ENCODE results near the gene MRPL55. TPM values are rescaled to one million over a fixed set of nuclear protein-coding genes. Genes with fewer than 3 reads are reported as not detected.

MRPL55 gene
- total RNA-seq, 1 experiment from 2014 or later, result 343 TPM

DNA sequence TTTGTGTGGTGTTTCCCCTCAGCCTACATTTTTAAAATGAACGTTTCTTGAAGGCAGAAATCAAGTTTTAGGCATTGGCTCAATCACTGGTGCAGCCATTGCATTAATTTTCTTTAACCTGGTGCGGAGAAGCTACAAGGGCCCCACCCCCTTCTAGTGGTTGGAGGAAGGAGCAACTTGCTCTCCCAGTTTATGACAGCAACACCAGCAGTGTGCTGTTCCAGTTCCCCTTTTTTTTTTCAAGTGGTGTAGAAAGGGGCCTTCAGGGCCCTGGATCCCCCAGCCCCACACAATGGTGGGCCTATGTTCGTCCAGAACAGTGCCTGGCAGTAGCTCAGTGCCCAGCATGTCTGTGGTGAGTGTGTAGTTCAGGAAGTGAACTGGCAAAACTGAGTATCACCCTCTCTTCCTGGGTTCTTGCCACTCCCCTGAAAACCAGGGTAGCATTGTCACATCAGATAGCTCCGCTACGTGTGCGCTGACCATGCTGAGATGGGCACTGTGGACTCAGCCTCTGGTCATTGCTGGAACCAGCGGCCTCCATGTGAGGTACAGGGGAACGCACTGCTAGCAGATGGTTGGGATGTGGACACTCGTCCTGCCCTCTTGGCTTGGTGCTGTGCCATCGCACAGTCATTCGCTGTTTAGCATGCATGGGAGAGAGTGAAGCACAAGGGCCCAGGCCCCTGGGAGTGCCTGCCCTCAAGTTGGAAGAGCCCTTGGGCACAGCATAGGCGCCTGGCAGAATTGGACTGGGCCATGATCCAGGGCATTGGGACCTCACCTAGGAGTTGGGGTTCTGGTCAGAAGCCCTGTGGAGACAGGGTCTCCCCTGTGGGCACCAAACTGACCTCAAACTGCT lies 19.3 kb downstream of the MRPL55 start:
- Histone ChIP-seq H3K9me2 (replicated peaks; ENCODE audit: low read length) (no peaks in the 10 kb centered on the region), H3K79me2 (ENCODE audit: low read length) (peaks cover 100% of the 10 kb centered on the region), H3K4me2 (ENCODE audit: low read length) (peak overlapping the region; percentile 3; the same call in 1 of the 2 replicates), H3K27ac (ENCODE audit: low read length) (no peak overlapping the region), H3K4me3 (ENCODE audit: low read length) (no peak overlapping the region), H3K36me3 (ENCODE audit: low read depth, low read length) (peaks cover 75% of the 10 kb centered on the region), H2AFZ (ENCODE audit: low read length) (no peak overlapping the region), H3F3A (ENCODE audit: low read length, unreplicated experiment) (peaks cover 9% of the 10 kb centered on the region), H3K4me1 (ENCODE audit: insufficient read depth, low read length) (peaks cover 75% of the 10 kb centered on the region), H3K9me3 (ENCODE audit: low read length) (no peaks in the 10 kb centered on the region), H3K27me3 (ENCODE audit: low read length) (no peaks in the 10 kb centered on the region), H4K20me1 (ENCODE audit: low read length) (peaks cover 100% of the 10 kb centered on the region), H3K9ac (ENCODE audit: low read length) (no peak overlapping the region)
- TF ChIP-seq EZH2 (IDR thresholded peaks at IDR 0.05; ENCODE audit: low read length, unreplicated experiment), result no peak
- TF ChIP-seq EZH2phosphoT487 (IDR thresholded peaks at IDR 0.05; ENCODE audit: borderline replicate concordance, low read length), result no peak
- TF ChIP-seq, protein P1, sequence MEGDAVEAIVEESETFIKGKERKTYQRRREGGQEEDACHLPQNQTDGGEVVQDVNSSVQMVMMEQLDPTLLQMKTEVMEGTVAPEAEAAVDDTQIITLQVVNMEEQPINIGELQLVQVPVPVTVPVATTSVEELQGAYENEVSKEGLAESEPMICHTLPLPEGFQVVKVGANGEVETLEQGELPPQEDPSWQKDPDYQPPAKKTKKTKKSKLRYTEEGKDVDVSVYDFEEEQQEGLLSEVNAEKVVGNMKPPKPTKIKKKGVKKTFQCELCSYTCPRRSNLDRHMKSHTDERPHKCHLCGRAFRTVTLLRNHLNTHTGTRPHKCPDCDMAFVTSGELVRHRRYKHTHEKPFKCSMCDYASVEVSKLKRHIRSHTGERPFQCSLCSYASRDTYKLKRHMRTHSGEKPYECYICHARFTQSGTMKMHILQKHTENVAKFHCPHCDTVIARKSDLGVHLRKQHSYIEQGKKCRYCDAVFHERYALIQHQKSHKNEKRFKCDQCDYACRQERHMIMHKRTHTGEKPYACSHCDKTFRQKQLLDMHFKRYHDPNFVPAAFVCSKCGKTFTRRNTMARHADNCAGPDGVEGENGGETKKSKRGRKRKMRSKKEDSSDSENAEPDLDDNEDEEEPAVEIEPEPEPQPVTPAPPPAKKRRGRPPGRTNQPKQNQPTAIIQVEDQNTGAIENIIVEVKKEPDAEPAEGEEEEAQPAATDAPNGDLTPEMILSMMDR (conservative IDR thresholded peaks at IDR 0.05; ENCODE audit: low read depth, low read length), result no peak
- no peak for DNase-seq
- intact Hi-C loops (cut with micrococcal nuclease), result loop anchor here (10.0 kb wide), 1 partner anchor 325 kb away; no protein-coding TSS in a partner anchor
- no TSS peak for BruUV-seq (replicated peaks)
- POLR2A ChIA-PET (ENCODE audit: unreplicated experiment), result interaction anchor here (0.6 to 0.7 kb wide), 2 partner anchors 12 to 1683 kb away, joined by 4 to 8 read pairs; no protein-coding TSS in a partner anchor
- CTCF ChIA-PET, result interaction anchor here (0.5 kb wide), 1 partner anchor 76 kb away, joined by 5 read pairs; the partner anchor contains the start of gene IBA57
- ATAC-seq, result no peak

DNA sequence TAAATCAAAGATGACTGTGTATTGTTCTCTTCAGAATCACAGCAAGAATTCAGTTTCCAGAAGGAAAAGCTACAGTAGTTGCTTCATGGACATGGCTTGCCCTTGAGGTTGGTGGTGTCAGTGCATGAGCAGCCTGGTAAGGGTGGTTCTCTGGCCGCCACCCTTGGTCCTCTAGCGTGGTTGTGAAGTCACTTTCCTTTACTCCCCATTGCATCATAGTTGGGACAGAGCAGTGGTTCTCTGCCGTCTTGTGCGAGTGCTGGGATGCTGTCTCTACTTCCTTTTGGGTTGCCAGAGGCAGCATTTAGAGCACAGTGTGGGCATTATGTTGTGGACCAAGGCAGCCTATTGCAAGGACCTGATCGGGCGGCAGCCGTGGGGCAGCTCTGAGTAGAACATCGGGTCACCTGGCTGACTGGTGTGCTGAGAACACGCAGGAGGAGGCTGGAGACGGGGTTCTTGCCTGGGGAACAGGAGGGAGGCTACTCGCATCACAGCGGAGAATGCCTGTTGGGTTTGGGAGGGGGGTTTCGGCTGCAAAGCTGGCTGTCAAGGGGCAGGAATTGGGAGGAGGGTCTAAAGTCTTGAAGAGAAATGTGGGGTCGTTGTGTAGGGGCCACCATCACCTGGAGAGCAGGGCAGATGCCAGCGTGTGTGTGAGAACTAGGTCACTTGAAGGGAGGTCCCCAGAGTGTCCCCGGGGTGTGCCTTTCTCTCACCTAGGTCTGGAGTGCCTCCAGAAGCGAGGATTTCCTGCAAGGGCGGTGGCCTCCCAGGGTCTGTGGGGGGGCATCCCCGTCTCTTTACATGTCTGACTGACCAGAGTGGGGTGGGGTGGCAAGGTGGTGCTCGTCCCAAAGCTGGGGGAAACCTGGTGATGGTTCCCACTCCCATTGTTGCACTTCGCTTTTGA lies 20.3 kb downstream of the MRPL55 start:
- H3K9me3 ChIP-seq (ENCODE audit: low read length), result no peaks in the 10 kb centered on the region
- TF ChIP-seq EZH2 (IDR thresholded peaks at IDR 0.05; ENCODE audit: low read length, unreplicated experiment), result no peak
- no peak for TF ChIP-seq EZH2phosphoT487 (IDR thresholded peaks at IDR 0.05; ENCODE audit: borderline replicate concordance, low read length)
- TF ChIP-seq, protein P1 (conservative IDR thresholded peaks at IDR 0.05; ENCODE audit: low read depth, low read length), result no peak
- DNase-seq (no peak), ATAC-seq (no peak)
- H3K4me1 ChIP-seq (ENCODE audit: insufficient read depth, low read length), result peaks cover 79% of the 10 kb centered on the region
- no peak overlapping the region for H3K27ac ChIP-seq (ENCODE audit: low read length)
- peaks cover 68% of the 10 kb centered on the region for H3K36me3 ChIP-seq (ENCODE audit: low read depth, low read length)
- peaks cover 100% of the 10 kb centered on the region for H3K79me2 ChIP-seq (ENCODE audit: low read length)
- peaks cover 9% of the 10 kb centered on the region for H3F3A ChIP-seq (ENCODE audit: low read length, unreplicated experiment)
- H4K20me1 ChIP-seq (ENCODE audit: low read length), result peaks cover 100% of the 10 kb centered on the region
- POLR2A ChIA-PET (ENCODE audit: unreplicated experiment), result interaction anchor here (0.7 kb wide), 1 partner anchor 1682 kb away, joined by 4 read pairs; no protein-coding TSS in a partner anchor
- peak overlapping the region; percentile 87; the same call in 1 of the 2 replicates for H3K4me2 ChIP-seq (ENCODE audit: low read length)
- no peaks in the 10 kb centered on the region for H3K27me3 ChIP-seq (ENCODE audit: low read length)
- no peaks in the 10 kb centered on the region for H3K9me2 ChIP-seq (replicated peaks; ENCODE audit: low read length)
- H3K4me3 ChIP-seq (ENCODE audit: low read length), result 0 out of 2 replicates have a peak overlapping the region, but pooled peaks have one; percentile 16
- no peak overlapping the region for H2AFZ ChIP-seq (ENCODE audit: low read length)
- H3K9ac ChIP-seq (ENCODE audit: low read length), result no peak overlapping the region; the same call in 1 of the 2 replicates
- BruUV-seq (replicated peaks), result no TSS peak
- CTCF ChIA-PET, result interaction anchor here (0.5 to 1.6 kb wide), 2 partner anchors 89 to 135 kb away, joined by 5 to 7 read pairs; no protein-coding TSS in a partner anchor
- intact Hi-C loops (cut with micrococcal nuclease), result loop anchor here (10.0 kb wide), 1 partner anchor 324 kb away; no protein-coding TSS in a partner anchor
